Activated T-cell treated with anti-CD3 and anti-CD28 coated beads, Interleukin-2, amount 50 U/mL, for 24 hours (primary cell): ENCODE measurements around the gene NGB.

ENCODE experiments used
- DNase-seq: peaks from one replicate; pipeline ENCODE4 v3.0.0-alpha.2; 2020
- H3K27ac Mint-ChIP-seq: 2 replicates; pipeline ENCODE4 v1.8.0; 2020; ENCODE audit warnings: mild to moderate bottlenecking, mixed read lengths
- H3K27me3 Mint-ChIP-seq: 2 replicates; pipeline ENCODE4 v1.8.0; 2020; ENCODE audit warnings: mixed read lengths
- H3K36me3 Mint-ChIP-seq: 2 replicates; pipeline ENCODE4 v1.8.0; 2020; ENCODE audit warnings: low read depth, mixed read lengths
- H3K4me1 Mint-ChIP-seq: 2 replicates; pipeline ENCODE4 v1.8.0; 2020; ENCODE audit warnings: low read depth, mixed read lengths
- H3K4me3 Mint-ChIP-seq: 2 replicates; pipeline ENCODE4 v1.8.0; 2020; ENCODE audit warnings: mild to moderate bottlenecking, moderate library complexity, mixed read lengths
- H3K9me3 Mint-ChIP-seq: 2 replicates; pipeline ENCODE4 v1.8.0; 2020; ENCODE audit warnings: mixed read lengths

Gene NGB

DNA sequence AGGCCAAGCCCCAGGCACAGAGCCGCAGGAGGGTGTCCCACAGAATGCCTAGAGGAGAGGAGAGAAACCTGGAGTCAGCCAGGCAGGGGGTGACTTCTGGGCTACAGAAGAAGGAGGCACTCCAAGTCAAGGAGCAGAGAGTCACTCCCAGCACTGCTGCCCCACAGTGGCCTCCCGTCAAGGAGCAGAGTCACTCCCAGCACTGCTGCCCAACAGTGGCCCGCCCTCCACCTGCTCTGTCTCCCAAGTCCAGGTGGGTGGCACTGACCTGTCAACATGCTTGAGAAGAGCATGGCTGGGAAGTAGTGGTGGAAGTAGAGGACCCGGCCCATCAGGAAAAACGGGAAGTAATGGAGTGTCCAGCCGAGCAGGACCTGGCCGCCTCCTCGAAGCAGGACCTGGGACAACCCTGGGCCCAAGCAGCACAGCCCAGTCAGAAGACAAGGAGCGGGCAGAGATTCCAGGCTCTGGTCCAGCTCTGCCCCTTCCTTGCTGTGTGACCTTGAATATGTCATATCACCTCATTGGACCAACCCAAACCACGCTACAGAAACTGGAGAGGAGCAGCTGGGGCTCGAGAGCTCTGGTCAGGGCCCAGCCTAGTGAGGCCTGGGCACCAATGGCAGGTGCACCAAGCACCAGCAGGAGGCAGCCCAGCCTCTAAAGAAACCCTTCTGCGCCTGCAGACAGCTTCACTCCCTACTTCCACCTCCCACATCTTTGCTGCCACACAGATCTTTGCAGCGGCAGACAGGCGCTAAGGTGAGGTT lies 7.6 kb upstream of the NGB start:
- H3K27me3 Mint-ChIP-seq: no peaks in the 10 kb centered on the region

DNA sequence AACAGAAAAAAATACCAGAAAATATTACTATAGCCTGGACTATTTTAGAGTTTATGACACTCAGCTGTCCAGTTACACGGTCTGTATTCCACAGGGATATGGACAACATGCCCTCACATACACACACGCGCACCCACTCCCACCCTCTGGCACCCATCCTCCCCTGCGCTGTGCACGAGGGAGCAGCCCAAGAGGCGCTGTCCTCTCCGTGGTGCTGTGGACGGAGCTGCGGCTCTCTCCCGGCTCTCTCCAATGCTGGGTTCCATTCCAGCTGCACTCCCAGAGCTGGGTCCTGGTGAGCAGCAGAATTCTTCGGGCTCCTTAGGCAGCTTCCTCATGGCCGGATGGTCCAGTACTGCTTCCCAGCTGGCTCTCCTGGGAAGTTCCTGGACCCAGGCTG lies 6.0 kb upstream of the NGB start:
- no peak for DNase-seq
- no peak overlapping the region for H3K27ac Mint-ChIP-seq
- peaks cover 20% of the 10 kb centered on the region for H3K36me3 Mint-ChIP-seq
- peaks cover 12% of the 10 kb centered on the region for H3K27me3 Mint-ChIP-seq
- no peak overlapping the region for H3K4me3 Mint-ChIP-seq
- no peaks in the 10 kb centered on the region for H3K9me3 Mint-ChIP-seq
- H3K4me1 Mint-ChIP-seq: no peaks in the 10 kb centered on the region

More for the DNA sequence above, 7.6 kb upstream of the NGB start:
- Mint-ChIP-seq H3K9me3 (no peaks in the 10 kb centered on the region), H3K4me3 (no peak overlapping the region), H3K27ac (no peak overlapping the region), H3K36me3 (peaks cover 24% of the 10 kb centered on the region), H3K4me1 (no peaks in the 10 kb centered on the region)
- DNase-seq: no peak

DNA sequence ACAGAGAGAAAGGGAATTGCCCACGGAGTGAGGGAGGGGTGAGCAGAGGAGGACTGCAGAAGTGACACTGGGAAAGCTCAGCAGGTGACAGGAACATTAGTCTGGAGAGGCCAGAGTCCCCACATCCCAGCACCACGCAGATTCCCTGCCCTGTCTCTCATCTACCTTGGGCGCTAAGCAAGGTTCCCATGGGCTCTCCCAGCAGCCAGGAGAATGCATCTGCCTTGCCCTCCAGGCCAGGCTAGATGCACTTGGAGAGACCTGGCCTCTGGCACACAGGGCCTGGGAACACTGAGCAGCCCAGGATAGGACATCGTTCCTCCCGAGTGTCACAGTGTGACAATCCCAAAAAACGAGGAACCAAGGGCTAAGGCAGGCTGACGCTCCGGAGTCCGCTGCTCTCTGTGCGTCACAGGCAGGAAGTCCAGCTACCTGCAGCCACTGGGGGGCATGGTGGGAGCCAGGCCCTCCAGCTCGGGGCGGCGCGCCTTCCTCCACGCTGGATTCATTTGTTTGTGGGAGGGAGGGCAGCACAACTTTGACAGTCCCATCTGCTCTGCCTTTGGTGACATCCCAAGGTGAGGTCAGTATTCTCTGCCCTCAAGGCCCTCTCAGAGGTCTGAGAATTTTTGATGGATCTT lies 5.4 kb upstream of the NGB start:
- peaks cover under 1% of the 10 kb centered on the region for H3K4me1 Mint-ChIP-seq
- H3K27me3 Mint-ChIP-seq: peaks cover 18% of the 10 kb centered on the region
- H3K4me3 Mint-ChIP-seq: no peak overlapping the region
- H3K9me3 Mint-ChIP-seq: no peaks in the 10 kb centered on the region
- DNase-seq: no peak
- H3K27ac Mint-ChIP-seq: no peak overlapping the region
- peaks cover 20% of the 10 kb centered on the region for H3K36me3 Mint-ChIP-seq

DNA sequence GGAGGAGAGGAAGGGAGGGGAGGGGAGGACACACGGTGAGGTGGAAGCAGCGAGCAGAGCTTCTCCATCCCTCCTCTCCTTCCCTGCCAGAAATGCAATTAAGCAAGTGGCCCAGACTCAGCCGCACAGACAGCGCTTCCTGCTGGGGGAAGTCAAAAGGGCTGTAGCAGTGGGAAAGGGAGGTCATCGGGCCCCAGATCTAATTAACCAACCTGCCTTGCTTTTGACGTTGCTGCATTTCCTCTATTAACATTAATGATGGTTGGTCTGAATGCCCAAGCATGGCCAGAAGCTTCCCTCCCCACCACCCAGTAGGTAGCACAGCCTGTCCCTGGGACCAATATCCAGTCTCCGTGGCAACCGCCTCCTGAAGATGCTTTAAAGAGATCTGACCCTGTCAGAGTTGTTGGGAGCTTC lies 4.6 kb upstream of the NGB start:
- no peak overlapping the region for H3K27ac Mint-ChIP-seq
- H3K4me1 Mint-ChIP-seq: peaks cover 3% of the 10 kb centered on the region
- H3K4me3 Mint-ChIP-seq: no peak overlapping the region

DNA sequence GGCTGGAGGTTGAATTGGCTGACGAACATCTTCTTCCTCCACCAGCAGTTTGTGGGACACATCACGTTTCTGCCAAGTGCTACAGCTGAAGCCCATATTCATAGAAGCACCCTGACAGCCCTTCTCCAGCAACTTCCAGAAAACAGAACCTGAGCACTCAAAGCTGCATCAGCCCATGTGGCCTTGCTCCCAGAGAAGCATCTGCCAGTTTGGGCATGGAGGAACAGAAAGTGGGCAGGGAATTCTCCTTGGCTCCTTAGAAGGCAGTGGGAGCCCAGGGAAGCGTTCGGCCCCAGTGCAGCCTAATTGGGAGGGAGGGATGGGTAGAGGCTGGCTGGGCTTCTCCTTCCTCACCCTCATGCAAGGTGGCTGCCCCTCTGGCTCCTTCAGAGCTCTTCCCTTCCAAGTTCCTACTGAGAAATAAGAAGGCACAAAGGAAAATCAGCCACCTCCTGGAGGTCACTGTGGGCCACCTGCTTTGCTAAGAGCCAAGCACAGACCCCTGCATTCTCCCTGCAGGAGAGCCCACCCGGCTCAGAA lies 4.1 kb upstream of the NGB start:
- Mint-ChIP-seq H3K4me1 (peaks cover 3% of the 10 kb centered on the region), H3K36me3 (peaks cover 16% of the 10 kb centered on the region), H3K27ac (no peak overlapping the region), H3K27me3 (peaks cover 25% of the 10 kb centered on the region), H3K9me3 (no peaks in the 10 kb centered on the region), H3K4me3 (no peak overlapping the region)
- DNase-seq: no peak

More for the DNA sequence above, 4.6 kb upstream of the NGB start:
- no peaks in the 10 kb centered on the region for H3K9me3 Mint-ChIP-seq
- DNase-seq: no peak
- peaks cover 20% of the 10 kb centered on the region for H3K36me3 Mint-ChIP-seq
- H3K27me3 Mint-ChIP-seq: peaks cover 22% of the 10 kb centered on the region

DNA sequence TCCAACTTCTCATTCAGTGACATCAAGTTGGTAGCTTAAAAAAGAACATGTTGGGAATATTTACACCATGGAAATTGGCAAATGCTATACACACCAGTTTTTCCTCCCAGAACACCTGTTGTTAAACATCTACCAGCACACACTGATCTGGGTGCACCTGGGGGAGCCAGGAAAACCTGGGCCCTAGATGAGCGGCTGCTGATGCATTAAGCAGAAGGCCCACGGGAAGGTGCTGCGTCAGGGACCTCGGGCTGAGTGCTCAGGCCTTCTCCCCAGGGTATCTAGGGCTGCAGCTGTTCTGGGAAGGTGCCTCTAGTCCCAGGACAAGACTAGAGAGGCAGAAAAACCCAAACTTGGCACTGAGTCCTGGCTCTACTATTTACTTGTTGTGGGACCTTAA lies 2.8 kb upstream of the NGB start:
- Mint-ChIP-seq H3K4me1 (peaks cover 6% of the 10 kb centered on the region), H3K36me3 (peaks cover 10% of the 10 kb centered on the region), H3K27ac (no peak overlapping the region), H3K9me3 (no peaks in the 10 kb centered on the region), H3K4me3 (no peak overlapping the region), H3K27me3 (peaks cover 37% of the 10 kb centered on the region)
- DNase-seq: no peak

DNA sequence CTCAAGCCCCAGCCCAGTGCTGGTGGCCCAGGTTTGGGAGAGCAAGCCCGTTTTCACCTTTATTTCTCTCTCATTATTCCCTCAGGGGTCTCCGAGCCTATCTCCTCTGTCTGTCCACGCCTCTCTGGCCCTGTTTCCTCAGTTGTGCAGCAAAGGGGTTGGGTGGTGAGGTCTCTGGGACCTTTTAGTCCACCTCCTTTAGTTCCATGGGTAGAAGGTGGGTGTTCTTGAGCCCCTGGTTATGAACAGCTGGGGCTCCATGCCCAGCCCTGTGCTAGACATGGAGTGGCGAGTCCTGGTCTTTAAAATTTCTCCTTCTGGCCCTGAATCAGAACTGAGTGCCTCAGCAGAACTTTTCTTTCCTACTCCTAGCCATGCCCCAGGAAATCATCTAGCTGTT lies 1.3 kb upstream of the NGB start:
- H3K4me3 Mint-ChIP-seq: no peak overlapping the region
- DNase-seq: no peak
- peaks cover 3% of the 10 kb centered on the region for H3K36me3 Mint-ChIP-seq
- H3K9me3 Mint-ChIP-seq: no peaks in the 10 kb centered on the region
- peaks cover 50% of the 10 kb centered on the region for H3K27me3 Mint-ChIP-seq
- peaks cover 6% of the 10 kb centered on the region for H3K4me1 Mint-ChIP-seq
- H3K27ac Mint-ChIP-seq: no peak overlapping the region

DNA sequence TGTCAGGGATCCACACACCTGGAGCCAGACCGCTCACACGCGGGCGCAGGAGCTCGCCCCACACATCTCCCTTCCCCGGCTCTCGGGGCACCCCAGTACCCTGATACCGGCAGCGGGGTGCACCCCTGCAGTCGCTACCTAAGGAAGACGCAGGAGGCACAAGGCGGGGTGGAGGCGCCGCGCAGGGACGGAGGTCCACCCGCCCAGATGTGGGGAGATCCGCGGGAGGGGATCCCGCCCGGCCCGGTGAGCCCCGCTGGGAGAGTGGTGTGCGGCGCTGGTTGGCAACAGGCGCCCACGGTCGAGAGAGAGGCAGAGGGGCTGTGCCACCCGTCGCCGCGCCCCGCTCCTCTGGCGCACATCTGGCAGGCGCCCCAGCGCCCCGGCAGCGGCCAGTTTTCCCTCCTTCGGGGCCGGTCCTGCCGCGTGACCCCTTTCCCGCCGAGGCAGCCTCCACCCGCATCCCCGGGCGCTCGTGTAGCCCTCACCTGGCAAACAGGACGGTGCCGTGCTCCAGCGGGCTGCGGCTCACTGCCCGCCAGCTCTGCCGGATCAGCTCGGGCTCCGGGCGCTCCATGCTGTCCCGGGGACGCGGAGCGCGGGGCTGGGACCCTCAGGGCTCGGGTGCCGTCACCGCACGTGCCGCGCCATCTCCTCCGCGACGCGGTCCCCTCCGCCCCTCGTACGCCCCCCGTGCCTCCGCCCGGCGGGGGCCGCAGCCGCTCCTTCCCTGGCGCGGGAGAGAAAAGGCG lies 469 bp downstream of the NGB start:
- no peak for DNase-seq
- Mint-ChIP-seq H3K9me3 (no peaks in the 10 kb centered on the region), H3K27me3 (peaks cover 50% of the 10 kb centered on the region), H3K27ac (no peak overlapping the region), H3K36me3 (no peaks in the 10 kb centered on the region), H3K4me3 (no peak overlapping the region), H3K4me1 (peaks cover 6% of the 10 kb centered on the region)

DNA sequence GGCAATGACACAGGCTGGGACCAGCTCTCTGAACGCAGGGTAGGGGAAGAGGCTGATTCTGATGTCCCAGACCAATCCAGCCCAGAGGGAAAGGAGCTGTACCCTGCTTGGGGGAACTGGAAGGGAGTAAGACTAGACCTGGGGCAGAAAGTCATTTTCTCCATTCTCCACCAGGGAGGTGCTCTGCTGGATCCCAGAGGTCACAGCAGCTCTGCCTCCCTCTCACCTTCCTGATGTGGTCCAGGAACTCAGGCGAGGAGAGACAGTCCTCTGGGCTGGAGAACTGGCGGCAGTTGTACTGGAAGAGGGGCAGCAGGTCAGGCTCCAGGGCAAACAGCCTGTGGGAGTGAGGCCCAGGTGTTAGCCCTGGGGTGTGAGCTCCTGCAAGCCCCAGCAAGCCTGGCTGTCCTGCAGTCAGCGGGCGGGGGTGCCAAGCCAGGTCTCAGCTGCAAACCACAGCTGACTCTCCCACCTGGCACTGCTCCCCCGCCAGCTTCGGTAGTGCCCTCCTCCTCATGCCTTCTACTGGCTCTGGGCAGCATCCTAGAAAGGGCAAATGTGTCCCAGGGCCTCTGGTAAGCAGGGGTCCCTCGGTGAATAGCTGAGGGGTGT lies 1.9 kb downstream of the NGB start:
- Mint-ChIP-seq H3K27ac (no peak overlapping the region), H3K36me3 (no peaks in the 10 kb centered on the region), H3K9me3 (no peaks in the 10 kb centered on the region), H3K4me3 (no peak overlapping the region), H3K27me3 (peaks cover 50% of the 10 kb centered on the region), H3K4me1 (peaks cover 6% of the 10 kb centered on the region)
- no peak for DNase-seq

DNA sequence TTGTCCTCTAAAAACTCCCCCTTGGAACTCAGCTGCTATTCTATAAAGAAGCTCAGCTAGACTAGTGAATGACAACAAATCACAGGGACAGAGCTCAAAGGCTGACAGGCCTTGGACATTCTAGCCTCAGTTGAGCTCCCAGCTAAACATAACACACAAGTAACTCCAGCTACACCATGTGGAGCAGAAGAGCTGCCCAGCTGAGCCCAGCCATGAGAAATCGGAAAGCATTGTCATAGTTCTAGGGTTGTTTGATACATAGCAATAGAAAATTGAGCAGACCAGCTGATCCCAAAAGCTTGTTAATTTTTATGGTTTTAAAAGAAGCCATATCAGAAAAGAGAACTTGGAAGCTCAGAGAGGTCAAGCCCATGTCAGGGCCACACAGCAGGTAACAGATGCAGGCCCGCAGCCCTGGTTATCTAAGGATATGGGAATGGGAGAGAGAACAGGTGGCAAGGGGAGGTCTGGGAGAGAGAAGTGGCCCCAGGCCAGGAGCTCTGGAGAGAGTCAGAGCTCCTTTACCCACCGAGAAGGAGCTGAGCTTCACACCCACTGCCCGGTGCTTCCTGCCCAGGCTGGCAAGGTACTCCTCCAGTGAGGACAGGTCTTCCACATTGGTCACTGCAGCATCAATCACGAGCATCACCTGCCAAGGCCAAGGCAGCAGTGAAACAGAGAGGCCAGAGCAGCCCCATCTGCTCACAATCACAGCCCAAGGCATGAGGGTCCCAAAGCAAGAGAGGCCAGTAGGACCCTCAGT lies 2.9 kb downstream of the NGB start:
- H3K4me1 Mint-ChIP-seq: peaks cover 6% of the 10 kb centered on the region
- H3K9me3 Mint-ChIP-seq: no peaks in the 10 kb centered on the region
- no peak for DNase-seq
- no peaks in the 10 kb centered on the region for H3K36me3 Mint-ChIP-seq
- no peak overlapping the region for H3K27ac Mint-ChIP-seq
- H3K4me3 Mint-ChIP-seq: no peak overlapping the region
- peaks cover 49% of the 10 kb centered on the region for H3K27me3 Mint-ChIP-seq

DNA sequence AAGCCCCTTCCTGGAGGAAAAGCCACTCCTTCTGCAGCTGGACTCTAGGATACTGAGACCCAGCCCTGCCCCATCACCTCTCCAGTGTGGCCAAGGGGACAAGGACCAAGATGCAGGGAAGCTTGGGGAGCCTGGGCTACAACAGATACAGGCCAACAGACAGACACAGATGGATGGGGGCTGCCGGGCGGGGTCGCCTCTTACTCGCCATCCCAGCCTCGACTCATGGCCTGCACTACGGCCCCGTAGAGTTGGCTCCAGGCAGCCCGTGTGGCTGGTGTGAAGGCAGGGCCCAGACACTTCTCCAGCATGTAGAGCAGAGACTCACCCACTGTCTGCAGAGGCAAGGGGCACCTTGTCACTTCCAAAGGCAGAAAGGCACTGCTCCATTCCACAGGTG lies 4.7 kb downstream of the NGB start:
- Mint-ChIP-seq H3K4me1 (peaks cover 4% of the 10 kb centered on the region), H3K4me3 (no peak overlapping the region), H3K9me3 (no peaks in the 10 kb centered on the region), H3K27ac (no peak overlapping the region), H3K36me3 (no peaks in the 10 kb centered on the region), H3K27me3 (peaks cover 37% of the 10 kb centered on the region)
- no peak for DNase-seq

DNA sequence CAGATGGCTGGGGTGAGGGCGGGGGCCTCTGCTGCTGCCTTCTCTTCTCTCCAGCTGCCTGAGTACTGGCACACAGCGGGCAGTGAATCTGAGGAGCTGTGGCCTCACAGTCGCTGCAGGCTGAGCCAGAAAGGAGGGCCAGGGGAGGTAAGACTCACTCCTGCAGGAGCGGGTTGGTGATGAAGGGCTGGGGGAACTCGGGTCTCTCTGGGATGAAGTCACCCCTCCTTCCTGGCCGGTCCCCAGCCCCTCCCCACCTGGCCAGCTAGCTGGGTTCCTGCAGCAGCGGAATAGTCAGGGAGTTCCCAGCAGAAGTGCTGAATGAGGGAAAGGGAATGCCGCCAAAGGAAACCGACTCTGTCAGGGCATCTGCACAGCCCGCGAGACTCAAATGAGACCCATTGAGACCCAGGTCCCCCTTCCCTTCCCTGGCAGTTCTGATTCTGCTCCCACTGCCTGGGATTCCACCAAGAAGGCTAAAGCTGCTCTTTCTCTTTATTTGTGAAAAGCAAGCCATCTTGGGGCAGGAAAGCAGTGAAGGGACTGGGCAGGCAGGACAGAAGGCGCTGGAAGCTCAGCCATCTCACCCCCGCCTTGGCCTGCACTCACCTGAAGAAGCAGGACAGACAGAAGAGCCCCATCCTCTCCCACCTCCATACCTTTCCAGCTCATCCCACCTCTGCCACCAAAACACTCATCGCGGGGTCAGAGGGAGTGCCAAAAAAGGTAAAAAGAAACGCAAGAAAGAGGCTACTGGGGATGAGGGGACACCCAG lies 5.3 kb downstream of the NGB start:
- Mint-ChIP-seq H3K36me3 (no peaks in the 10 kb centered on the region), H3K27me3 (peaks cover 38% of the 10 kb centered on the region), H3K4me1 (peaks cover 3% of the 10 kb centered on the region), H3K4me3 (no peak overlapping the region), H3K9me3 (no peaks in the 10 kb centered on the region), H3K27ac (no peak overlapping the region)
- DNase-seq: no peak

DNA sequence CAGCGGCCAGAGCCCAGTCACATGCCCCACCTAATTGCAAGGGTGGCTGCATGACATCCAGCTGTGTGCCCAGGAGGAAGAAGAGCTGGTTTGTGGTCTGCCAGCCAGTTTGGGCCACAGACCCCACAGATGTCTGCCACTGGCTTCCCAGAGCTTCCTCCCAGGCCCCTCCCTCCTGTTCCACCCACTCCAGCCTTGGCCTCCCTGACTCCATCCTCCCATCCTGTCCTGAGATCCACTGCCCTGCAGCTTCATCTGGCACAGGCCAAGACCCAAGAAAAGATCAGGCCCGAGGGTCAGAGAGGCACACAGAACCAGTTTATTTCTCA lies 5.9 kb downstream of the NGB start:
- Mint-ChIP-seq H3K4me3 (no peak overlapping the region), H3K9me3 (no peaks in the 10 kb centered on the region), H3K4me1 (peaks cover 3% of the 10 kb centered on the region), H3K36me3 (no peaks in the 10 kb centered on the region), H3K27me3 (peaks cover 36% of the 10 kb centered on the region), H3K27ac (no peak overlapping the region)
- no peak for DNase-seq
